Motor neuron (in vitro differentiated cells): Measurements from ENCODE around the gene RAB44. TPM values are rescaled to one million over a fixed set of nuclear protein-coding genes. Genes with fewer than 3 reads are reported as not detected.
A peak's percentile ranks its signal among the peaks of the same experiment; 100 is the strongest.

ENCODE experiments used
- ATAC-seq, 8 experiments: fragments of 200-7000 bp; cut with Tn5 transposase; replicated peaks in 6 of 8; 2 replicates each; pipeline ENCODE4 v1.8.0; 2021; ENCODE audit warnings: mild to moderate bottlenecking in 8 of 8, moderate library complexity in 8 of 8
- H3K27ac ChIP-seq, 2 donors: fragments of 250-450 bp; sonication (Bioruptor Pico); 2 replicates each; pipeline ENCODE4 v1.9.0; 2021; ENCODE audit warnings: antibody characterized with exemption in 2 of 2, mild to moderate bottlenecking in 2 of 2, moderate library complexity in 1 of 2
- H3K4me1 ChIP-seq, 2 donors: fragments of 250-450 bp; sonication (Bioruptor Pico); replicated peaks in 1 of 2; 2 replicates each; pipeline ENCODE4 v1.6.1; 2021; ENCODE audit warnings: antibody characterized with exemption in 2 of 2, mild to moderate bottlenecking in 2 of 2, moderate library complexity in 1 of 2
- H3K4me3 ChIP-seq, 5 donors: fragments of 250-450 bp; sonication (Bioruptor Pico); 2 replicates each; pipeline ENCODE4 v1.9.0; 2021; ENCODE audit warnings: antibody characterized with exemption in 5 of 5, mild to moderate bottlenecking in 5 of 5, moderate library complexity in 4 of 5
- WGBS, 10 experiments: fragments of 450-650 bp; shearing (Covaris generic); methylation state at CpG; one replicate each; pipeline ENCODE4 v1.0.0; 2022; 5-methylcytosine and 5-hydroxymethylcytosine counted together
- in situ Hi-C, 9 experiments: fragments of 400-800 bp; cut with MboI; loops; one replicate each; pipeline ENCODE4 v1.15.0; 2021; ENCODE audit warnings: low sequenced_read_pairs in 9 of 9, low pct_unique_long_range_greater_than_20kb in 2 of 9; ENCODE audit not compliant: unreplicated experiment in 9 of 9
- total RNA-seq, 8 experiments: library from RNA; unstranded; fragments of 300-600 nt; gene quantifications; 2 replicates each; pipeline versions ENCODE4 v1.2.3 to v1.2.4, GENCODE V29; 2022

The RAB44 gene
- total RNA-seq, 8 experiments from 2014 or later, result 0.07 to 0.33 (median 0.09) TPM; not detected in 3

DNA sequence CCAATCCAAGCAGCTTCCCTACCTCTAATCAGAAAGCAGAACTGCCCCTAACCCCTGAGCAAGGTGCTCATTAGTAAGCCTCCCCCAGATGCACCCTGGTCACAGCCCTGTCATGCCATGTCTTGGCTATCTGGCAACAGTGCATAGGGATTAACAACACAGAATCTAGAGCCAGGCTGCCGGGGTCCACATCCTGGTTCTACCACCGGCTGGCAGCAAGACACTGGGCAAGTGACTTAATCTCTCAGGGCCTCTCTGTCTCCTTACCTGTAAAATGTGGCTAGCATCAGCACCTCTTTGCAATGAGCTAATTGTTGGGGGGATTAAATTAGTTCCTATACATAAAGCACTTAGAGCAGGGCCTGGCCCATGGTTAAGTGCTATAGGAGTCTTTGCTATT, 73.5 kb downstream of the RAB44 start:
- in situ Hi-C loops, result loop anchor here in 3 of 9 experiments (25.0 kb wide), 2 partner anchors 159 to 241 kb away; partner anchors contain the start of gene FGD2 (in 1 of the 3)
- Histone ChIP-seq H3K4me3 (no peak overlapping the region), H3K27ac (no peak overlapping the region), H3K4me1 (peaks cover 4 to 22% of the 10 kb centered on the region in 2 donors)
- no peak for ATAC-seq
- WGBS, 10 experiments, result 90 to 100% (median 100%) methylated on average over 1 to 2 of the region's 2 CpGs; no CpG with 5 or more reads in 7 of the 10 experiments

DNA sequence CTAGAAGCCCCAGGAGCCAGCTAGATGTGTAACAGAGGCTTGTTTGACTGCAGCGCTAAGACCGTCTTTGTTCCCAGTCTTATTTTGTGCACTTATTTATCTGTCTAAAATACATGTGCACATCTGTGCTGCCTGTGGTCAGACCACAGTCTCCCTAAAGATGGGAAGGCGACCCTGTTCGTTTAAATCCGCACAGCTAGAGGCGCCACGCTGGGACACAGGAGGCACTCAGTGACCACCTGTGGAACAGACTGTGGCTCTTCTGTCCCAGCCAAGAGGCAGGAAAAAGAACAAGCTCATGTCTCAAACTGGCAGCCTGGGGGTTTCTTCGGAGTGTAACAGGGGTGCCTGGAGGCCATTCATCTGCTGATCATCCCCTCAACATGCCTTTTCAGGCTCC, 74.8 kb downstream of the RAB44 start:
- no peak for ATAC-seq
- H3K27ac ChIP-seq, result no peak overlapping the region
- no peak overlapping the region for H3K4me3 ChIP-seq
- peaks cover 8 to 25% of the 10 kb centered on the region in 2 donors for H3K4me1 ChIP-seq
- WGBS, 10 experiments, result 63 to 100% (median 79%) methylated on average over 1 to 8 of the region's 8 CpGs; no CpG with 5 or more reads in 3 of the 10 experiments
- in situ Hi-C loops, result loop anchor here in 3 of 9 experiments (25.0 kb wide), 2 partner anchors 160 to 240 kb away; partner anchors contain the start of gene FGD2 (in 1 of the 3)

DNA sequence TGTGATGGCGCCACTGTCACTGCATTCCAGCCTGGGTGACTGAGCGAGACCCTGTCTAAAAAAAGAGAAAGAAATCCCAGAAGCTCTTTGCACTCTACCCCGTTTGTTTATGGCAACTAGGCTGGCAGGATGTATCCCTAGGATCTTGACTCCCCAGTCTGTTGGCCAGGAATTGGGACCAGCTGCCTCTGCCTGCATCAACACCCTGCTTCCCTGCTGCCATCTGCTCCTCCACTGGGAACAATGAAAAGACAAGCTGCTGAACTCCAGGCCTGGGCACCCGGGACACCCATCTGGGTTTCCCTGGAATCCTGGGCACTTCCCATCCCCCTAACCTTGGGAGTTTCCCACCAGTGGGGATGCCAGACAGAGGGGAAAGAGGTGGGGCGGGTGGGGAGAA, 76.7 kb downstream of the RAB44 start:
- peak in 1 of 8 experiments; percentile 13 for ATAC-seq
- in situ Hi-C loops, result loop anchor here in 3 of 9 experiments (25.0 kb wide), 2 partner anchors 162 to 238 kb away; partner anchors contain the start of gene FGD2 (in 1 of the 3)
- no peak overlapping the region for H3K27ac ChIP-seq
- H3K4me3 ChIP-seq, result no peak overlapping the region
- peaks cover 17 to 26% of the 10 kb centered on the region in 2 donors for H3K4me1 ChIP-seq
- 93 to 100% methylated on average over 1 to 3 of the region's 5 CpGs; no CpG with 5 or more reads in 8 of the 10 experiments for WGBS, 10 experiments

DNA sequence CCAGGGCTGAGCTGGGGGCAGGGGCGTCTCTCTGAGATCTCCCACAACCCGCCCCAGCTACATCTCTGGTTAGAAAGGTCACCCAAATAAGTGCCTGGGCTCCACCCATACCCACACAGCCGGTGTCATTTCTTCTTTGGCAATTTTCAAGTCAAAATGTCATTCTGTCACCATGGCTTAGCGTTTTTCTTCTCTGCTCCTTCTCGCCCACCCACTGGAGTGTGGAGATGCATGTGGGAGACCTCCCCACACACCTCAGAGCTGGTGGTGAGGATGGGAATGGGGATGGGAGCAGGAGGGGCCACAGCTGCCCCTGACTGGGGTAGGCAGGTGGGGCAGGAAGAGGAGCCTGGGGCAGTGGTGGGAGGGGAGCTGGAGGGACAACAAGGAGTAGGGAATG, 78.5 kb downstream of the RAB44 start:
- H3K4me3 ChIP-seq, result no peak overlapping the region
- peaks cover 17 to 30% of the 10 kb centered on the region in 2 donors for H3K4me1 ChIP-seq
- ATAC-seq, result no peak
- 37 to 100% (median 60%) methylated on average over 1 to 3 of the region's 5 CpGs; no CpG with 5 or more reads in 7 of the 10 experiments for WGBS, 10 experiments
- in situ Hi-C loops, result no loop called here
- H3K27ac ChIP-seq, result no peak overlapping the region

DNA sequence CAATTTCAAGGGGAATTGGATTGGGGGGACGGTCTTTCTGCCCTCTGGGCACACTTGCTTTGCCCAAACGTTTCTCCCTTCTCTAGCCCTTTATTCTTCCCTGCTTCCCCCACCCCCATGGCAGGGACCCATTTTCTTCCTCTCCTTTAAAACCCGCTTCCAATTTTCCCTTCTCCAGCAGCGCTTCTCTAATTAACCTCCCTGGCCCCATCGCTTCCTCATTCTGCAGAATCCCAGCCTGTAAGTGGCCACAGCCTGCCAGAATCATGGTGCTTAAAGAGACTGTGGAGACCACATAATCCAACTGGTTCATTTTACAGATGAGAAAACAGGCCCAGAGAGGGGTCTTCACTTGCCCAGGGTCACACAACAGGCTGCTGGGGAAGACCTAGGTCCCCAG, 80.2 kb downstream of the RAB44 start:
- 0 to 70% (median 27%) methylated on average over 1 to 4 of the region's 5 CpGs; no CpG with 5 or more reads in 5 of the 10 experiments for WGBS, 10 experiments
- Histone ChIP-seq H3K4me3 (no peak overlapping the region), H3K4me1 (peaks cover 17 to 21% of the 10 kb centered on the region in 2 donors), H3K27ac (no peak overlapping the region)
- ATAC-seq, result peak in 5 of 8 experiments; percentile 8 to 30 (median 24)
- in situ Hi-C loops, result no loop called here

DNA sequence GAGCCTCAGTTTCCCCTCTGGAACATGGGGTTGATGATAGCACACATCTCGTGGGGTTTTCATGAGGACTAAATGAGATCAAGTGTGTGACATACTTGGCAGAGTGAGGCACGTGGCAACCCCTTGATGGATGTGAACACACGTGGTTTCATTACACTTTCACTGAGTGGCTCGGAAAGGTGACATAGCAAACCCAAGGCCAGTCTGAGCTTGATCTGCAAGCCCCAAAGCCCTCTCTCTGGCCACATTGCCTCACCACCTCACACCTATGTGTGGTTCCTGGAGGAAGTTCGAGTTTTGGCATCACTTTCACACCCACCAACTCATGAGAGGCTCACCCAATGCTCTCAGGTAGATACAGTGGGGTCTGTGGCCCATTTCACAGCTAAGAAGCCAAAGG, 81.6 kb downstream of the RAB44 start:
- in situ Hi-C loops, result no loop called here
- 52 to 94% (median 82%) methylated on average over 1 to 4 of the region's 5 CpGs; no CpG with 5 or more reads in 5 of the 10 experiments for WGBS, 10 experiments
- Histone ChIP-seq H3K27ac (no peak overlapping the region), H3K4me1 (peaks cover 17 to 21% of the 10 kb centered on the region in 2 donors), H3K4me3 (no peak overlapping the region)
- ATAC-seq, result no peak

DNA sequence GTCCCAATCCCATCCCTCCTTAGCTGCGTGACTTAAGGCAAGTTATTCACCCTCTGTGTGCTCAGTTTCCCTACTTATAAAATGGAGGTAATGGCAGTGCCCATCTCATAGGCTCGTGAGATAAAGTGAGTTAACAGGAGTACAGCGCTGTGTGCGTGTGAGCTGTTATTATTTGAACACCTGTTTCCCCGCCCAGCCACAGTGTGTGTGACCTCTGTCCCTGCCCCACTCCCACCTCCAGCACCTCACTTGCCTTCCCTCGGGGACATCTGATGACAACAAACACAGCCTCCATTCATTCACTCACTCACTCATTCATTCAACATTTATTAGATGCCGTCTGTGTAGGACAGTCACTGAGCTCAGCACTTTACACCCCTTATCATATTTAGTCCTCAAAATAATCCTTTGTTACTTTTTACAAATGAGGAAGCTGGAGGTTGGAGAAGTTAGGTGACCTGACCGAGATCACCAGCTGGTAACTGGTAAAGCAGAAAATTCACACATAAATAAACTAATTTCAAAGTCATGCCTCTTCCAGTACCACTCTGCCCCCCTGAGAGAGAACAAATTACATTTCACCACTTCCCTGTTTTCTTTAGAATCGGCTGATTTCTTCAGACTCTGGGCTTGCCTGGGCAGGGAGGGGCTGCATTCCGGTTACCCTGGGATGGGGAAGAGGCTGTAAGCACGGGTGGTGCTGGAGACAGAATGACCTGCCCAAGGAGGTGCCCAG, 83.0 kb downstream of the RAB44 start:
- no peak overlapping the region for H3K4me3 ChIP-seq
- H3K4me1 ChIP-seq, result peaks cover 17 to 21% of the 10 kb centered on the region in 2 donors
- WGBS, 10 experiments, result 17 to 100% (median 61%) methylated on average over 1 to 7 of the region's 11 CpGs; no CpG with 5 or more reads in 1 of the 10 experiments
- peak in 2 of 8 experiments; percentile 50 to 54 for ATAC-seq
- in situ Hi-C loops, result loop anchor here in 1 of 9 experiments (10.0 kb wide), 1 partner anchor 64 kb away; no protein-coding TSS in a partner anchor
- no peak overlapping the region for H3K27ac ChIP-seq

DNA sequence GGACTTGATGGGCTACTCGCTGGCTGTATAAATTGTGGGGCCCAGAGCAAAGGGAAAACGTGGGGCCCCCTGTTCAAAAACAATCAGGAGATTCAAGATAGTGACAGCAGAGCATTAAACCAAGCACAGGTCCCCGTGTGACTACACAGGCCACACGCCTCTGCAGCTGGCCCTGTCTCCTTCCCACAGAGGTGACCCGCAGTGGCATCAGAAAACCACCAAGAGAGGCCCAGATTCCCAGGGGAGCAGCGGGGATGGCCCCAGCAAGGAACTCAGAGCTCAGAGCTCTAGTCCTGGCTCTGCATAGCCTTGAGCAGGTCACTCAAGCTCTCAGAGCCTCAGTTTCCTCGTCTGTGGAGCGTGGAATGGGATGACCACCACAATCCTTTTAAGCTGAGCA, 84.0 kb downstream of the RAB44 start:
- 60 to 80% (median 80%) methylated on average over 1 of the region's 8 CpGs; no CpG with 5 or more reads in 7 of the 10 experiments for WGBS, 10 experiments
- Histone ChIP-seq H3K4me3 (no peak overlapping the region), H3K4me1 (peaks cover 16 to 20% of the 10 kb centered on the region in 2 donors), H3K27ac (no peak overlapping the region)
- in situ Hi-C loops, result loop anchor here in 1 of 9 experiments (10.0 kb wide), 1 partner anchor 63 kb away; no protein-coding TSS in a partner anchor
- peak in 3 of 8 experiments; percentile 11 to 20 (median 16) for ATAC-seq

Other genes with a start within 250 kb of the RAB44 start
- 10 to 100 TPM; 15.1 to 42.3 (median 24.4) TPM for gene STK38, start 150.3 kb upstream of the RAB44 start, total RNA-seq
- 100 to 1,000 TPM; 105 to 374 (median 181) TPM for gene SRSF3, start 103.5 kb upstream of the RAB44 start, total RNA-seq
- gene CDKN1A, start 19.1 kb upstream of the RAB44 start, total RNA-seq, result 100 to 1,000 TPM in 5 of 8 experiments, 10 to 100 TPM in 3; 45.7 to 896 (median 172) TPM
- 1 to 10 TPM in 6 of 8 experiments, under 1 TPM in 2; 0.45 to 3.1 (median 1.7) TPM for gene CPNE5, start 141.6 kb downstream of the RAB44 start, total RNA-seq
- 10 to 100 TPM; 36.4 to 77.1 (median 48.4) TPM for gene PPIL1, start 177.0 kb downstream of the RAB44 start, total RNA-seq
- gene C6orf89, start 188.1 kb downstream of the RAB44 start, total RNA-seq, result 10 to 100 TPM; 22.2 to 55.6 (median 34.5) TPM